K562 (cell line): ENCODE results near the gene CCDC18. TPM values are rescaled to one million over a fixed set of nuclear protein-coding genes. Genes with fewer than 3 reads are reported as not detected.

Source experiments
- ATAC-seq: fragments of 200-7000 bp; cut with Tn5 transposase; 3 replicates; pipeline ENCODE4 v1.9.1; 2020; ENCODE audit warnings: moderate library complexity
- BruUV-seq: library from RNA; stranded (reverse); fragments of 400-500 nt; replicated peaks from 2 replicates; lab custom pipeline; 2021; lab: Mats Ljungman, UMichigan
- CTCF ChIA-PET: fragments of 300-600 bp; formaldehyde crosslinking; extraction: SDS; loops from one replicate; lab custom pipeline; 2021; ENCODE audit warnings: low intra/inter-chr PET ratio; lab: Yijun Ruan, JAX
- POLR2A ChIA-PET: fragments of 300-600, 350-650 bp; sonication (Branson Sonifier 250); formaldehyde crosslinking; extraction: SDS; loops from one replicate; lab custom pipeline; 2021; ENCODE audit warnings: antibody characterized with exemption, inconsistent platforms; lab: Yijun Ruan, JAX
- DNase-seq, 4 experiments: peaks; one replicate each; pipeline versions ENCODE4 v3.0.0 to v3.0.0-alpha.2; 2011 to 2018; ENCODE audit warnings: low spot score in 3 of 4, mixed read lengths in 3 of 4; ENCODE audit errors: extremely low read depth in 1 of 4
- FAIRE-seq: peaks from 2 replicates; lab custom pipeline; 2011; peaks lifted over from hg19 to GRCh38; lab: Jason Lieb, UNC
- H2AFZ ChIP-seq: 2 replicates; pipeline ENCODE4 v1.6.0; 2011; ENCODE audit warnings: low read depth, low read length, control low read depth, inconsistent platforms
- H3K27ac ChIP-seq: fragments of 200-600 bp; 3 replicates; pipeline ENCODE4 v1.8.0; 2011; ENCODE audit warnings: low read depth, mild to moderate bottlenecking, control low read depth, inconsistent platforms, low read length, moderate library complexity, mixed read lengths; ENCODE audit errors: extremely low read depth
- H3K27me3 ChIP-seq, 2 experiments: fragments of 300-600 bp in 1 of 2; 2 replicates in 1 of 2; 3 replicates in 1 of 2; pipeline versions ENCODE4 v1.6.0 to v1.8.0; 2011; ENCODE audit warnings: inconsistent platforms in 2 of 2, low read length in 2 of 2, mild to moderate bottlenecking in 1 of 2, mixed read lengths in 1 of 2, moderate library complexity in 1 of 2; ENCODE audit not compliant: control insufficient read depth in 2 of 2, insufficient read depth in 2 of 2
- H3K36me3 ChIP-seq: fragments of 300-600 bp; 3 replicates; pipeline ENCODE4 v1.8.0; 2011; ENCODE audit warnings: mild to moderate bottlenecking, low read length, inconsistent platforms; ENCODE audit not compliant: control insufficient read depth, insufficient read depth
- H3K4me1 ChIP-seq, 2 experiments: fragments of 200-600 bp in 1 of 2; replicated peaks in 1 of 2; 2 replicates in 1 of 2; 3 replicates in 1 of 2; pipeline versions ENCODE4 v1.5.1 to v1.8.0; 2011; ENCODE audit warnings: inconsistent platforms in 2 of 2, low read length in 2 of 2, mild to moderate bottlenecking in 1 of 2, mixed read lengths in 1 of 2, moderate library complexity in 1 of 2; ENCODE audit not compliant: control insufficient read depth in 2 of 2, insufficient read depth in 2 of 2
- H3K4me2 ChIP-seq: 2 replicates; pipeline ENCODE4 v1.6.1; 2011; ENCODE audit warnings: low read length, control low read depth, inconsistent platforms, mixed read lengths; ENCODE audit not compliant: insufficient read depth
- H3K4me3 ChIP-seq: fragments of 200-600 bp; sonication (generic), shearing (Covaris generic); 2 replicates; pipeline ENCODE4 v1.5.1; 2016; ENCODE audit warnings: control low read depth, inconsistent platforms
- H3K79me2 ChIP-seq: fragments of 200-600 bp; 3 replicates; pipeline ENCODE4 v1.8.0; 2011; ENCODE audit warnings: low read length, inconsistent platforms; ENCODE audit not compliant: control insufficient read depth, insufficient read depth
- H3K9ac ChIP-seq, 2 experiments: 2 replicates each; pipeline versions ENCODE4 v1.6.0 to v1.6.1; 2011; ENCODE audit warnings: low read depth in 2 of 2, low read length in 2 of 2, control low read depth in 1 of 2, inconsistent platforms in 1 of 2, mild to moderate bottlenecking in 1 of 2, mixed read lengths in 1 of 2; ENCODE audit not compliant: insufficient read depth in 1 of 2
- H3K9me1 ChIP-seq: one replicate; pipeline ENCODE4 v1.6.0; 2011; ENCODE audit warnings: inconsistent platforms, mild to moderate bottlenecking, low read length, moderate library complexity; ENCODE audit not compliant: control insufficient read depth, insufficient read depth
- H3K9me3 ChIP-seq: replicated peaks from 2 replicates; pipeline ENCODE4 v1.5.1; 2011; ENCODE audit warnings: low read depth, low read length, inconsistent platforms; ENCODE audit not compliant: control insufficient read depth, insufficient read depth
- H4K20me1 ChIP-seq: replicated peaks from 2 replicates; pipeline ENCODE4 v1.6.1; 2011; ENCODE audit warnings: low read length, inconsistent platforms, mixed read lengths; ENCODE audit not compliant: control insufficient read depth, insufficient read depth
- FUS ChIP-seq: fragments of 200-400 bp; formaldehyde crosslinking; optimal IDR thresholded peaks from 2 replicates; pipeline ENCODE3; 2017; ENCODE audit warnings: low read depth, low read length
- HNRNPH1 ChIP-seq: fragments of 200-400 bp; formaldehyde crosslinking; optimal IDR thresholded peaks from 2 replicates; pipeline ENCODE3; 2017; ENCODE audit warnings: low read depth, mild to moderate bottlenecking, low read length, moderate library complexity
- KAT7 ChIP-seq: sonication (generic); formaldehyde crosslinking; IDR thresholded peaks from 2 replicates; pipeline ENCODE4 v1.8.0; 2022; ENCODE audit warnings: missing genetic modification reagents, mild to moderate bottlenecking, borderline replicate concordance
- MCM5 ChIP-seq: fragments of 450-650 bp; IDR thresholded peaks from 2 replicates; pipeline ENCODE4 v1.6.1; 2016; ENCODE audit warnings: low read depth
- RBM22 ChIP-seq: fragments of 200-400 bp; formaldehyde crosslinking; IDR thresholded peaks from 2 replicates; pipeline ENCODE4 v1.6.1; 2018; ENCODE audit warnings: low read length, low read depth; ENCODE audit not compliant: poor library complexity, severe bottlenecking
- TRIM24 ChIP-seq, 2 experiments: fragments of 450-650 bp; IDR thresholded peaks; 2 replicates each; pipeline ENCODE4 v1.6.1; 2016
- XRCC3 ChIP-seq: fragments of 450-650 bp; IDR thresholded peaks from 2 replicates; pipeline ENCODE4 v1.6.1; 2017; ENCODE audit warnings: mild to moderate bottlenecking, moderate library complexity
- ZNF696 ChIP-seq: fragments of 250-450 bp; sonication (Bioruptor Pico); conservative IDR thresholded peaks from 2 replicates; pipeline ENCODE4 v1.4.0; 2020; ENCODE audit warnings: mild to moderate bottlenecking, moderate library complexity
- WGBS: fragments of 100-300 bp; shearing (Covaris generic); methylation state at CpG from one replicate; pipeline ENCODE4 v1.1.6; 2016; ENCODE audit warnings: low coverage, mixed read lengths; ENCODE audit not compliant: insufficient coverage; ENCODE audit errors: missing lambda C conversion rate; 5-methylcytosine and 5-hydroxymethylcytosine counted together
- in situ Hi-C: fragments of 300-500 bp; cut with MboI; formaldehyde crosslinking; loops from 4 replicates; pipeline ENCODE4 v1.15.0; 2018; ENCODE audit warnings: inconsistent platforms, mixed read lengths
- intact Hi-C: fragments of 100-400 bp; cut with micrococcal nuclease; formaldehyde crosslinking; loops from 2 replicates; pipeline ENCODE4 v1.14.2; 2022
- polyA plus RNA-seq, 8 experiments: library from polyadenylated mRNA; depleted of rRNA in 4 of 8; stranded (reverse) in 5 of 8; unstranded in 3 of 8; fragments of >200 nt; fragmentation: Nextera tagmentation in 2 of 8; fragmentation: Illumina TruSeq in 1 of 8; extraction: Ambion mirVana in 2 of 8; extraction: Trizol in 1 of 8; gene quantifications; 2 replicates each; pipeline versions ENCODE4 v1.2.1 to v1.2.3, GENCODE V29; 2011 to 2014; ENCODE audit warnings: inconsistent platforms in 1 of 8, missing spikeins in 1 of 8
- total RNA-seq, 7 experiments: library from RNA; depleted of rRNA in 6 of 7; stranded (reverse); fragments of >200 nt in 6 of 7; fragmentation: Illumina TruSeq in 2 of 7; extraction: Trizol in 2 of 7; gene quantifications; 2 replicates each; pipeline versions ENCODE4 v1.2.1 to v1.2.3, GENCODE V29; 2011 to 2021; ENCODE audit warnings: low replicate concordance in 1 of 7
- TF ChIP-seq, protein P1 (sequence below): fragments of 450-650 bp; formaldehyde crosslinking; IDR thresholded peaks from 2 replicates; pipeline ENCODE4 v1.4.0; 2020; ENCODE audit warnings: mild to moderate bottlenecking
- TF ChIP-seq, protein P2 (sequence below), 2 experiments: fragments of 450-650 bp in 1 of 2; sonication (generic) in 1 of 2; formaldehyde crosslinking in 1 of 2; IDR thresholded peaks in 1 of 2; conservative IDR thresholded peaks in 1 of 2; 2 replicates each; pipeline versions ENCODE4 v1.6.1 to v1.8.1; 2016 to 2023; ENCODE audit warnings: mild to moderate bottlenecking in 2 of 2, moderate library complexity in 2 of 2, inconsistent platforms in 1 of 2, missing genetic modification reagents in 1 of 2

Gene CCDC18
- total and polyA plus RNA-seq, 9 of the 15 experiments (the other 6 are each of a cell fraction or from before 2014, with no cell fraction given) = 19.5 to 34.2 (median 24.3) TPM

DNA sequence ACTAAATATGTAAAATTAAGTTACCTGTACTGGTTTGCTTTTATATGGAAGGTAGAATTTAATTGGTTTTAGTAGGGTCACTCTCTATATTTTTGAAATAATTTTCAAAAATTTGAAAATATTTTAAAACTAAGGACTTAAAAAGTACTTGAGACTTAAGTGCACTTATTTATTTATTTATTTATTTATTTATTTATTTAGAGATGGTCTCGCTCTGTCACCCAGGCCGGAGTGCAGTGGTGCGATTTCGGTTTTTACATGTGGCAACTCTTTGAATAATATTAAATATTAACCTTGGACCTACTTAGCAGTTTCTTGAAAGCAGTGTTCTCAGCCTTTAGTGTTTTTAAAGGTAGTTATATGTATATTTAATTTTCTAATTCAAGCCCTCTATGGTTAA lies 36.8 kb upstream of the CCDC18 start:
- no peak for TF ChIP-seq XRCC3
- TF ChIP-seq ZNF696 = no peak
- TF ChIP-seq MCM5 = no peak
- TF ChIP-seq KAT7 (CRISPR knock-in tag) = no peak
- TF ChIP-seq TRIM24 (IDR thresholded peaks at IDR 0.05) = no peak
- TF ChIP-seq, protein P1, sequence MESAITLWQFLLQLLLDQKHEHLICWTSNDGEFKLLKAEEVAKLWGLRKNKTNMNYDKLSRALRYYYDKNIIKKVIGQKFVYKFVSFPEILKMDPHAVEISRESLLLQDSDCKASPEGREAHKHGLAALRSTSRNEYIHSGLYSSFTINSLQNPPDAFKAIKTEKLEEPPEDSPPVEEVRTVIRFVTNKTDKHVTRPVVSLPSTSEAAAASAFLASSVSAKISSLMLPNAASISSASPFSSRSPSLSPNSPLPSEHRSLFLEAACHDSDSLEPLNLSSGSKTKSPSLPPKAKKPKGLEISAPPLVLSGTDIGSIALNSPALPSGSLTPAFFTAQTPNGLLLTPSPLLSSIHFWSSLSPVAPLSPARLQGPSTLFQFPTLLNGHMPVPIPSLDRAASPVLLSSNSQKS = no peak
- no peak for TF ChIP-seq FUS
- TF ChIP-seq, protein P2, sequence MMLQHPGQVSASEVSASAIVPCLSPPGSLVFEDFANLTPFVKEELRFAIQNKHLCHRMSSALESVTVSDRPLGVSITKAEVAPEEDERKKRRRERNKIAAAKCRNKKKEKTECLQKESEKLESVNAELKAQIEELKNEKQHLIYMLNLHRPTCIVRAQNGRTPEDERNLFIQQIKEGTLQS (IDR thresholded peaks at IDR 0.05) = no peak
- TF ChIP-seq, protein P2 (CRISPR knock-in tag; conservative IDR thresholded peaks at IDR 0.05) = no peak
- no peak for TF ChIP-seq HNRNPH1
- no peak for TF ChIP-seq RBM22
- TF ChIP-seq, all 486 proteins: peak for 0
- 98% methylated on average over 4 of the region's 4 CpGs for WGBS
- Histone ChIP-seq H3K9me1 (no peaks in the 10 kb centered on the region), H3K9ac (no peak overlapping the region), H4K20me1 (0 out of 2 replicates have a peak, but pooled peaks cover 3% of the 10 kb centered on the region), H3K79me2 (no peaks in the 10 kb centered on the region; the same call in 2 of the 3 replicates), H2AFZ (no peak overlapping the region), H3K4me3 (no peak overlapping the region), H3K27me3 (no peaks in the 10 kb centered on the region), H3K4me2 (no peak overlapping the region), H3K36me3 (peaks cover 56% of the 10 kb centered on the region), H3K27ac (no peak overlapping the region), H3K4me1 (no peaks in the 10 kb centered on the region), H3K9me3 (no peaks in the 10 kb centered on the region)
- in situ Hi-C loops = no loop called here
- DNase-seq = no peak
- ChIA-PET CTCF (no interaction called here), POLR2A (interaction anchor here (1.6 kb wide), 1 partner anchor 12 kb away, joined by 5 read pairs; no protein-coding TSS in a partner anchor)
- no TSS peak for BruUV-seq
- no peak for FAIRE-seq
- intact Hi-C loops = no loop called here
- no peak for ATAC-seq
